Suprapubic skin (tissue), 4 donors: ENCODE data around the gene CHCHD4. TPM values are rescaled to one million over a fixed set of nuclear protein-coding genes. Genes with fewer than 3 reads are reported as not detected.
"Not testable (repeated sequence)": the region's sequence is repeated elsewhere in the genome, so short reads cannot be mapped to it uniquely, and the experiment has no call there.

Experiments used
- DNase-seq, 2 donors: peaks; one replicate each; pipeline ENCODE4 v3.0.0-alpha.2; 2019; ENCODE audit warnings: low spot score in 2 of 2
- H3K27ac ChIP-seq: fragments of 200-600 bp; sonication (generic); one replicate; pipeline ENCODE4 v1.5.1; 2019
- H3K27me3 ChIP-seq: fragments of 200-600 bp; sonication (generic); one replicate; pipeline ENCODE4 v1.5.1; 2019
- H3K36me3 ChIP-seq: fragments of 200-600 bp; sonication (generic); one replicate; pipeline ENCODE4 v1.5.1; 2019
- H3K4me1 ChIP-seq: fragments of 200-600 bp; sonication (generic); one replicate; pipeline ENCODE4 v1.5.1; 2019
- H3K4me3 ChIP-seq: fragments of 200-600 bp; sonication (generic); one replicate; pipeline ENCODE4 v1.5.1; 2019; ENCODE audit warnings: mild to moderate bottlenecking
- H3K9me3 ChIP-seq: fragments of 200-600 bp; sonication (generic); one replicate; pipeline ENCODE4 v1.5.1; 2019
- EP300 ChIP-seq: sonication (generic); formaldehyde crosslinking; IDR thresholded peaks from one replicate; pipeline ENCODE4 v1.6.1; 2017; ENCODE audit warnings: antibody characterized with exemption
- POLR2A ChIP-seq, 2 donors: fragments of 450-650 bp; IDR thresholded peaks; one replicate each; pipeline ENCODE4 v1.6.1; 2017; ENCODE audit warnings: antibody characterized with exemption in 2 of 2, mild to moderate bottlenecking in 2 of 2, moderate library complexity in 2 of 2
- POLR2AphosphoS5 ChIP-seq, 3 donors: sonication (generic); formaldehyde crosslinking; IDR thresholded peaks; one replicate each; pipeline ENCODE4 v1.6.1; 2017; ENCODE audit warnings: antibody characterized with exemption in 3 of 3
- WGBS: methylation state at CpG from one replicate; pipeline ENCODE4 v1.1.5; 2018; 5-methylcytosine and 5-hydroxymethylcytosine counted together
- total RNA-seq, 4 donors: library from RNA; depleted of rRNA; stranded (reverse); fragments of >200 nt; gene quantifications; one replicate each; pipeline ENCODE4 v1.1.0, GENCODE V29; 2016
- TF ChIP-seq, protein P1 (sequence below), 2 donors: fragments of 200-600 bp in 1 of 2; fragments of 450-650 bp in 1 of 2; sonication (generic) in 1 of 2; IDR thresholded peaks; one replicate each; pipeline ENCODE4 v1.5.1; 2016 to 2019; ENCODE audit warnings: antibody characterized with exemption in 2 of 2, mild to moderate bottlenecking in 1 of 2, moderate library complexity in 1 of 2

CHCHD4 gene
- total RNA-seq, 4 donors from 2014 or later, result 11.3 to 16.7 (median 12.5) TPM

DNA sequence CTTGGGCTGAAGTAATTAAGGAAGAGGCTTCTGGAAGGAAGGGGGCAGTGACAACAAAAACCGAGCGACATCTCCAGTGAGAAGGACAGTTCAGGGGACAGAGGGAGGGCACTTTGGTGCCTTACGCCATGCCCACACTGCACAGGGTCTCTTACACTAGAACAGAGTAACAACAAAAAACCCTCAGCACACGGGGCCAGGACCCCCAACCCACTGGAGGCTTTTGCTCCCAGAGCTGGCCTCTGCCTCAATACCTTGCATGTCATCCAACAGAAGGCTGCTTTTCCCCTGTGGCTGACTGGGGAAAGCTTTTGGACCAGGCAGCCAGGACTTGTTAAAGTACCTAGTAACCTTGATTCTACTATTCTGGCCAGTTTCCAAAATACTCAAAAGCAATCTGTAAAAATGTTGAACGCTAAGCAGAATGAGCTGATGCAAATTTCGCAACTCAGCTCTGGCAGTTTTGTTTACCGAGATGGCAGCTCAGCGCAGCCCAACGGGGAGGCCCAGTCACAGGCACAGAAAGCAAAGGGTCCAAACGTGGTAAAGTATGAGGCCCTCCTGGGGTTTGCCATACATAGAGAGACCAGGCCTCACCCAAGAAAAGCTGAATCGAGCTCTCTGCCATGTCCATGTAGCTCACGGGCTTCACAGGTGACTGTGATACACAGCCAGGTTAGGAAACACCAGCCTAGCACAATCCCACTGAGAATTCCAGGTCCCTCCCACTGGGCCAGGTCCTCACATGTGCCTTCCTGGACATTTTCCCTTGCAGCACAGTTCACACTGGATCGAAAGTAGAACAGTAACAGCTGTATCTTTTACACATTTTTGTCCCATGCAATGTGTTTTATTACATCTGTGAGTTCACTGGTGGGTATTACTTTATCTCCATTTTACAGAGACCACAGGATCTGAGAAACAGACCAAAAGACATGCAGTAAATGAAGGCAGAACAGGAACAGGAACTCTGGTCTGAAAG, 6.0 kb downstream of the CHCHD4 start:
- Histone ChIP-seq H3K36me3 (peaks cover 32% of the 10 kb centered on the region), H3K4me1 (peaks cover 49% of the 10 kb centered on the region), H3K27me3 (no peaks in the 10 kb centered on the region), H3K4me3 (no peak overlapping the region), H3K9me3 (no peaks in the 10 kb centered on the region), H3K27ac (peak overlapping the region; percentile 55)
- WGBS, result 45% methylated on average over 12 of the region's 13 CpGs
- peak in 1 of 2 donors; percentile 34 for DNase-seq
- TF ChIP-seq EP300 (no peak), POLR2AphosphoS5 (IDR thresholded peaks at IDR 0.05) (no peak), POLR2A (IDR thresholded peaks at IDR 0.05) (no peak)
- TF ChIP-seq, protein P1, sequence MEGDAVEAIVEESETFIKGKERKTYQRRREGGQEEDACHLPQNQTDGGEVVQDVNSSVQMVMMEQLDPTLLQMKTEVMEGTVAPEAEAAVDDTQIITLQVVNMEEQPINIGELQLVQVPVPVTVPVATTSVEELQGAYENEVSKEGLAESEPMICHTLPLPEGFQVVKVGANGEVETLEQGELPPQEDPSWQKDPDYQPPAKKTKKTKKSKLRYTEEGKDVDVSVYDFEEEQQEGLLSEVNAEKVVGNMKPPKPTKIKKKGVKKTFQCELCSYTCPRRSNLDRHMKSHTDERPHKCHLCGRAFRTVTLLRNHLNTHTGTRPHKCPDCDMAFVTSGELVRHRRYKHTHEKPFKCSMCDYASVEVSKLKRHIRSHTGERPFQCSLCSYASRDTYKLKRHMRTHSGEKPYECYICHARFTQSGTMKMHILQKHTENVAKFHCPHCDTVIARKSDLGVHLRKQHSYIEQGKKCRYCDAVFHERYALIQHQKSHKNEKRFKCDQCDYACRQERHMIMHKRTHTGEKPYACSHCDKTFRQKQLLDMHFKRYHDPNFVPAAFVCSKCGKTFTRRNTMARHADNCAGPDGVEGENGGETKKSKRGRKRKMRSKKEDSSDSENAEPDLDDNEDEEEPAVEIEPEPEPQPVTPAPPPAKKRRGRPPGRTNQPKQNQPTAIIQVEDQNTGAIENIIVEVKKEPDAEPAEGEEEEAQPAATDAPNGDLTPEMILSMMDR (IDR thresholded peaks at IDR 0.05), result no peak

DNA sequence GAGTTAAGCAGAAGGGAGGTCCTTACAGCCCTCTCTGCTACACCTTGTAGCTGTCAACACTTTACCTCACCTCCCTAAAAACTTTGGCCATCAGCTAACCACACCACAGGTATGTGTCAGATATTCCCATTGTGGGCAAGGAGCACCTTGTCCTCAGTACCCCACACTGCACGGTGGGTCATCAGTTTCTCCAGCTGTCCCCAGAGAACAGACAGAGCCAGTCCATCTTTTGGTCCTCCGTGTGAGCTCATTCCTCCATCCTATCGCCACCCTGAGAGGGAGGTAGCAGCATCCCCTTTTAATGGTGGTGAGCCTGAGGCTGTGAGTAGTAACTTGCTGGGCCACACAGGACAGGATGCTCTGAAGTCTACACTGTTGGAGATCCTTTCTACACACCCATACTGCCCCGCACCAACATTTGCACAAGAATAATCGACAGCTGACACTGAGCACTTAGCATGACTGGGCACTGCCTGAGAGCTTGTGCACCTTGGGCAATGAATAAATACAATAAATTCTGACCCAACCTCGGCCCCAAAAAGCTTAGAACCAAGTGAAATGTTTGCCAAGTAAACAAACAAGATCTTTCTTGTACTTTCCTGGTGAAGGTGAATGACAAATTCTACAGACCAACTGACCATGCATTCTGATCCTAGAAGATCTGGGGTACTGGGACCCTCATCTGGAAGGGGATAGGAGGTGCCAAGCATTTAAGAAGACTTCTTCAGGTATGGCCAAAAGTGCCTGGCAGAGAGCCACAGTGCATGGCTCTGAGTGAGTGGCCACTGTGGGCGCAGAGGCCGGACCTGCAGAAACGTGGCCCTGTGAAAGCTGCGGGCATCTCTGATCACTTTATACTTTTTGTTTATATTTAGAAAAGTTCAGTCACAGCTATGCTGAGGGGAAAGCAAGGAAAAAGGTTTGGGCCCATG, 6.9 kb downstream of the CHCHD4 start:
- Histone ChIP-seq H3K27me3 (no peaks in the 10 kb centered on the region), H3K36me3 (peaks cover 42% of the 10 kb centered on the region), H3K4me1 (peaks cover 39% of the 10 kb centered on the region), H3K9me3 (no peaks in the 10 kb centered on the region), H3K4me3 (no peak overlapping the region), H3K27ac (peak overlapping the region; percentile 55)
- peak in 1 of 2 donors; percentile 78 for DNase-seq
- no peak for TF ChIP-seq POLR2AphosphoS5 (IDR thresholded peaks at IDR 0.05)
- no peak for TF ChIP-seq POLR2A (IDR thresholded peaks at IDR 0.05)
- no peak for TF ChIP-seq EP300
- TF ChIP-seq, protein P1 (IDR thresholded peaks at IDR 0.05), result no peak
- 90% methylated on average over 10 of the region's 10 CpGs for WGBS

GRCh38 chr3:14113965-14114635, 10.6 kb downstream of the CHCHD4 start:
- no peaks in the 10 kb centered on the region for H3K9me3 ChIP-seq
- DNase-seq, result no peak
- H3K4me1 ChIP-seq, result peaks cover 15% of the 10 kb centered on the region
- H3K27me3 ChIP-seq, result no peaks in the 10 kb centered on the region
- H3K27ac ChIP-seq, result no peak overlapping the region
- H3K4me3 ChIP-seq, result no peak overlapping the region
- no peak for TF ChIP-seq POLR2AphosphoS5 (IDR thresholded peaks at IDR 0.05)
- TF ChIP-seq POLR2A (IDR thresholded peaks at IDR 0.05), result no peak
- no peak for TF ChIP-seq EP300
- TF ChIP-seq, protein P1 (IDR thresholded peaks at IDR 0.05), result no peak
- 91% methylated on average over 7 of the region's 7 CpGs for WGBS
- H3K36me3 ChIP-seq, result peaks cover 50% of the 10 kb centered on the region

DNA sequence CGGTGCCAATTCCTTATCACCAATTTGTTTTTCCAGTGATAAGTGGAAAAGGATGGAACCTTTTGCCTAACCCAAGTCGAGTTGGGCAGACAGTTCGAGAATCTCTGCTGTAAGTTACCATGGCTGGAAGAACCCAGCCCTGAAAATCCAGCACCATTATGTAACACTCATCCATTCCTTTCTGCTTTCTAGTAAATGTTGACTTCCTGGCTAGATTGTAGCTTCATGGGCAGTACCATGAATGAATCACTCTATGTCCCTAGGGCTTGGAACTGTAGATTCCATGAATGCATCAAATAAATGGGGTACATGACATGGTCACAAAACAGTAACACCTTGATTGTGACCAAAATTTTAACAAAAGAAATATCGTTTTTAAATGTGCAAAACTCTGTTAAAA, 14.0 kb downstream of the CHCHD4 start:
- H3K27ac ChIP-seq, result no peak overlapping the region
- TF ChIP-seq EP300 (no peak), POLR2AphosphoS5 (IDR thresholded peaks at IDR 0.05) (no peak)
- TF ChIP-seq, protein P1 (IDR thresholded peaks at IDR 0.05), result no peak
- no peak overlapping the region for H3K4me3 ChIP-seq
- no peak for DNase-seq
- 90% methylated on average over 4 of the region's 4 CpGs for WGBS
- H3K27me3 ChIP-seq, result no peaks in the 10 kb centered on the region
- H3K4me1 ChIP-seq, result no peaks in the 10 kb centered on the region
- H3K36me3 ChIP-seq, result peaks cover 47% of the 10 kb centered on the region
- H3K9me3 ChIP-seq, result no peaks in the 10 kb centered on the region

- not testable (repeated sequence) for H3K27me3 ChIP-seq, H3K4me1 ChIP-seq, DNase-seq, H3K9me3 ChIP-seq, H3K4me3 ChIP-seq, H3K27ac ChIP-seq
- WGBS, result 97% methylated on average over 5 of the region's 5 CpGs
- H3K36me3 ChIP-seq, result peaks cover 39% of the 10 kb centered on the region
These were observed 14.8 kb downstream of the CHCHD4 start for GRCh38 chr3:14109821-14110220.
